Activated T-helper 1 cell treated with anti-CD3 and anti-CD28 coated beads, Interleukin-12 subunit alpha, Interleukin-12 subunit beta, Interleukin-2, Interleukin-4 antibody, amounts not matched to agents 30 ng/mL and 10 ng/mL and 1 ng/mL, durations not matched to agents 14 hours and 24 hours and 36 hours (primary cell): ENCODE results near the gene ROS1. TPM values are rescaled to one million over a fixed set of nuclear protein-coding genes. Genes with fewer than 3 reads are reported as not detected.

Experiments used
- DNase-seq: peaks from one replicate; pipeline ENCODE4 v3.0.0; 2021; ENCODE audit warnings: low spot score
- H3K27ac Mint-ChIP-seq: one replicate; pipeline ENCODE4 v1.8.0; 2021; ENCODE audit warnings: mild to moderate bottlenecking, mixed read lengths
- H3K27me3 Mint-ChIP-seq: one replicate; pipeline ENCODE4 v1.8.0; 2022; ENCODE audit warnings: mild to moderate bottlenecking, moderate library complexity, mixed read lengths; ENCODE audit not compliant: insufficient read depth
- H3K36me3 Mint-ChIP-seq: one replicate; pipeline ENCODE4 v1.8.0; 2021; ENCODE audit warnings: low read depth, mixed read lengths
- H3K4me1 Mint-ChIP-seq: one replicate; pipeline ENCODE4 v1.8.0; 2021; ENCODE audit warnings: low read depth, mixed read lengths
- H3K4me3 Mint-ChIP-seq: one replicate; pipeline ENCODE4 v1.8.0; 2021; ENCODE audit warnings: mild to moderate bottlenecking, moderate library complexity, mixed read lengths
- H3K9me3 Mint-ChIP-seq: one replicate; pipeline ENCODE4 v1.8.0; 2021; ENCODE audit warnings: mixed read lengths
- intact Hi-C: fragments of 100-400 bp; cut with micrococcal nuclease; formaldehyde crosslinking; loops from one replicate; pipeline ENCODE4 v1.15.1; 2024
- total RNA-seq: library from RNA; stranded (reverse); gene quantifications from 2 replicates; pipeline ENCODE4 v1.2.3, GENCODE V29; 2022

ROS1 gene
- total RNA-seq, 1 donor from 2014 or later = not detected

DNA sequence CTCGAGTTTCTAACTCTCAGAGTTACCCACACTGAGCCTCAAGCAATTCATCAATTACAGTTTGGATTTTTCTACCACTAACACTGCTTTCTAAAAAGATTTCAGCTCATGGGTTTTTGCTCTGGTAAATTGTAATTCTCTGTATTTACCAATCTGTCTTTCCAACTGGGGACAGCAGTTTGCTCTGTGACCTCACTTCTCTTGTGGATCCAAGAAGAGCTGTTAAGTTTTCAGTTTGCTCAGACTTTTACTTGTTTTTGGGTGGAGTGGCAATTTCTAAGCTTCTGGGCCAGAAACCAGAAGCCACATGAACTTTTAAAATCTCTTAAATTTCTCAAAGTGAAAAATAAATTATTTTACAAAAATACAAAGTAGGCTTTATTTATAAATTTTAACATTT, 74.2 kb downstream of the ROS1 start:
- H3K4me3 Mint-ChIP-seq = no peak overlapping the region
- no peaks in the 10 kb centered on the region for H3K36me3 Mint-ChIP-seq
- no peak for DNase-seq
- intact Hi-C loops = no loop called here
- no peak overlapping the region for H3K27ac Mint-ChIP-seq
- H3K9me3 Mint-ChIP-seq = no peaks in the 10 kb centered on the region
- H3K27me3 Mint-ChIP-seq = peaks cover 15% of the 10 kb centered on the region
- H3K4me1 Mint-ChIP-seq = no peaks in the 10 kb centered on the region

DNA sequence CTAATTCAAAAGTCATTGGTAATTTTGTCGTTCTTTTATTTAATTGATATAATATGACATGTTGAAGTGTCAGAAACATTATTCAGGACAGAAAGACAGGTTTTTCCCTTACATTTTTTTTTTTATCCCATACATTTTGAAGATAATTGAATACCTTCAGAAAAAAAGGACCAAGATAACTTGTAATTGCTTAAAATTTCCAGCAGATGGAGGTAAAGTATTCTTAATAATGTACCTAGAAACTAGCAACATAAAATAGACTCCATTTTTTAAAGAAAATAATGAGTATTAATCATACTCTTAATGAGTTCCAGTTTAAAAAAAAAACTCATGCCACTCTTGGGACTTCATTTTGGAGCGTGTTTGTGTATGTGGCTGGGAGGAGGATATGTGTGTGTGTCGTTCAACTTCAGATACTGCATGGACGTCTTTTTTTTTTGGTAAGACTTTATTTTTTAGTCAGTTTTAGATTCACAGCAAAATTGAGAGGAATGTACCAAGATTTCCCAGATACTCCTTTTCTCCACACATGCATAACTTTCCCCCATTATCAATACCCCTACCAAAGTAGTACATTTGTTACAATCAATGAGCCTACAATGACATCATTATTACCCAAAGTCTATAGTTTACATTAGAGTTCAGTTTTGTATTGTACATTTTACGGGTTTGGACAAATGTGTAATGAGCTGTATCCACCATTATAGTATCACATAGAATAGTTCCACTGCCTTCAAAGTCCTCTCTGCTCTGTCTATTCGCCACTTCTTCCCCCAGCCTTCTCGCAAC, 79.4 kb downstream of the ROS1 start:
- intact Hi-C loops = loop anchor here (1.0 to 10.0 kb wide), 3 partner anchors 209 to 488 kb away; no protein-coding TSS in a partner anchor
- H3K27ac Mint-ChIP-seq = no peak overlapping the region
- DNase-seq = no peak
- H3K4me1 Mint-ChIP-seq = no peaks in the 10 kb centered on the region
- no peaks in the 10 kb centered on the region for H3K36me3 Mint-ChIP-seq
- no peak overlapping the region for H3K4me3 Mint-ChIP-seq
- H3K27me3 Mint-ChIP-seq = peaks cover 15% of the 10 kb centered on the region
- H3K9me3 Mint-ChIP-seq = no peaks in the 10 kb centered on the region

GRCh38 chr6:117345292-117345610, 80.5 kb downstream of the ROS1 start:
- Mint-ChIP-seq H3K36me3 (no peaks in the 10 kb centered on the region), H3K27ac (no peak overlapping the region), H3K4me3 (no peak overlapping the region), H3K4me1 (no peaks in the 10 kb centered on the region), H3K27me3 (peaks cover 7% of the 10 kb centered on the region), H3K9me3 (no peaks in the 10 kb centered on the region)
- intact Hi-C loops = loop anchor here (10.0 kb wide), 1 partner anchor 490 kb away; no protein-coding TSS in a partner anchor
- no peak for DNase-seq

- intact Hi-C loops = loop anchor here (10.0 kb wide), 1 partner anchor 490 kb away; no protein-coding TSS in a partner anchor
- Mint-ChIP-seq H3K4me3 (no peak overlapping the region), H3K9me3 (no peaks in the 10 kb centered on the region), H3K27me3 (peaks cover 4% of the 10 kb centered on the region), H3K36me3 (no peaks in the 10 kb centered on the region), H3K4me1 (no peaks in the 10 kb centered on the region), H3K27ac (no peak overlapping the region)
- DNase-seq = no peak
Measured at GRCh38 chr6:117344444-117345291, 81.1 kb downstream of the ROS1 start.

GRCh38 chr6:117338567-117338966, 87.2 kb downstream of the ROS1 start:
- no peak for DNase-seq
- no peaks in the 10 kb centered on the region for H3K36me3 Mint-ChIP-seq
- peaks cover 2% of the 10 kb centered on the region for H3K27me3 Mint-ChIP-seq
- no peak overlapping the region for H3K4me3 Mint-ChIP-seq
- H3K4me1 Mint-ChIP-seq = no peaks in the 10 kb centered on the region
- H3K27ac Mint-ChIP-seq = no peak overlapping the region
- no peaks in the 10 kb centered on the region for H3K9me3 Mint-ChIP-seq
- intact Hi-C loops = no loop called here

DNA sequence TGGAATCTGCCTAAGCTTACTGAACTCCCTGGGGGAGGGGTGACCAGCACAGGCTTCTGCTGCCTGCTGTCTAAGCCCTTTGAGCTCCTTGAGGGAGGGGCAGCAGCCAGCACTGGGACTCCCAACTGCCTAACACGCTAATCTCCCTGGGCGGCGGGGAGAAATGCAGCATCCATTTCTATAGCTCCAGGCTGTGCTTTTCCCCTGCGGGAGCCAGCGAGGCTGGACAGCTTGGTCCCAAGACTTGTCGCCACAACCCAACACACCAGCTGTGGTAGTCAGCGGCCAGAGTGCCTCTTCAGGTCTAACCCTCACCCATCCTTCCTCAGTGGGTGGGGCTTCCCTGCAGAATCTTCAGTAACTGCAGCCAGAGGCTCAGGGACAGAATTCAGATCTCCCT, 95.8 kb downstream of the ROS1 start:
- H3K9me3 Mint-ChIP-seq = no peaks in the 10 kb centered on the region
- no peaks in the 10 kb centered on the region for H3K36me3 Mint-ChIP-seq
- H3K27ac Mint-ChIP-seq = no peak overlapping the region
- no peak overlapping the region for H3K4me3 Mint-ChIP-seq
- no peak for DNase-seq
- no peaks in the 10 kb centered on the region for H3K4me1 Mint-ChIP-seq
- no peaks in the 10 kb centered on the region for H3K27me3 Mint-ChIP-seq
- intact Hi-C loops = no loop called here

DNA sequence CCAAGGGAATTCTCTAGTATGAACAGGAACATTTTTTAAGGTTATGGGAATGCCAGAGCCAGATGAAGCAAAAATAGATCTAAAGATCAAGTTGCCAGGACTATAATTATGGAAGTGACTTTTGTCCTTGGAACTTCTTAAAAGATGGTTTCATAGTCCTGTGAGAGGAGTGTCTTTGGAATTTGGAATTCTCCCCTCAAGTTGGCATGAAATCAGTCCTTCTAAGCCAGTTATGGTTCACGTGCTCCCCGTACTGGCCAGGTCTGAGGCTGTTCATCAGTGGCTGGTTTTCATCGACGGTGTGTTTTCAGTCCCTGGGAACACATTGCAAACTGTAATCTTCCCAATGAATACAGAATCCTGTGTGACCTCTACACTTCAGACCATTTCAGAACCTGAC, 97.2 kb downstream of the ROS1 start:
- H3K27me3 Mint-ChIP-seq = no peaks in the 10 kb centered on the region
- H3K4me3 Mint-ChIP-seq = no peak overlapping the region
- H3K4me1 Mint-ChIP-seq = no peaks in the 10 kb centered on the region
- no peaks in the 10 kb centered on the region for H3K36me3 Mint-ChIP-seq
- DNase-seq = no peak
- H3K9me3 Mint-ChIP-seq = no peaks in the 10 kb centered on the region
- intact Hi-C loops = no loop called here
- H3K27ac Mint-ChIP-seq = no peak overlapping the region

GRCh38 chr6:117328005-117328389, 97.7 kb downstream of the ROS1 start:
- Mint-ChIP-seq H3K4me3 (no peak overlapping the region), H3K36me3 (no peaks in the 10 kb centered on the region), H3K4me1 (no peaks in the 10 kb centered on the region), H3K9me3 (no peaks in the 10 kb centered on the region), H3K27me3 (no peaks in the 10 kb centered on the region), H3K27ac (no peak overlapping the region)
- no peak for DNase-seq
- intact Hi-C loops = no loop called here

- Mint-ChIP-seq H3K27ac (no peak overlapping the region), H3K4me3 (no peak overlapping the region), H3K9me3 (no peaks in the 10 kb centered on the region), H3K4me1 (no peaks in the 10 kb centered on the region), H3K36me3 (no peaks in the 10 kb centered on the region), H3K27me3 (no peaks in the 10 kb centered on the region)
- intact Hi-C loops = no loop called here
- DNase-seq = no peak
Measured at GRCh38 chr6:117327149-117328004, 98.4 kb downstream of the ROS1 start.

DNA sequence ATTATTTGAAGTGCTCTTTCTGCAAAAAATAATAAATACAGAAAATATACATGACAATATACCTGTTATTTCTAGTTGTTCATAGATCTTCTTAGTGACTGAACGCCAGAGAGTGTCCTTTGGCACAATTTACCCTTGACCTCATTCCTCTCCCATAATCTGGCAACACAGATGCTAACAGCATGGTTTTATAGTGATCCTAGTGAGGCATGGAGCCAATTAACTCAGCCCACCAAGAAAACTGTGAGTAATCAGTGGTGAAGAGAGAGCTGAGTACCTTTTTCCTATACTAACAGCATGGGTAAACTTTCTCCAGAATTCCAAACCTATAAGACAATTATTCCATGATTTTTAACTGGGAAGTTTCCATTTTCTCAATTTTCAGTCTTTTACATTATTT, 99.3 kb downstream of the ROS1 start:
- Mint-ChIP-seq H3K27me3 (no peaks in the 10 kb centered on the region), H3K27ac (no peak overlapping the region)

DNA sequence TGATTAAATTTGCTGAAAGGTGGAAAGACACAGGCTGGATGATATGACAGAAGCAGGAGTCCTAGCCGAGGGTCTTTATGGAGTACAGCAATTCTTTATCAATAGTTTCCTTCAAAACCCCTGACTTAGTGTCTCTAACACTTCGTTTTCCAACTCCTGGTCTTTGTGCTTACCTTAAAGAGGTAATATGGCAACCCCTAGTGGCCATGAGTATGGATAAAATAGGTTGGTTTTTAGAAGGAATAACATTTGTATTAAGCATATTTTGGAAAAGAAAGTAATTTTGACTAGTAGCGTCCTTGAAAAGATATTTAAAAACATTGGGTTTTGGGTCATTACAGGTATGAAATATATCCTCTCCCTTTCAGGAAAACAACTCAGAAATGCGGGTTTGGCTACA, 108.5 kb downstream of the ROS1 start:
- no peak overlapping the region for H3K27ac Mint-ChIP-seq
- no peaks in the 10 kb centered on the region for H3K9me3 Mint-ChIP-seq
- H3K4me1 Mint-ChIP-seq = no peaks in the 10 kb centered on the region
- H3K36me3 Mint-ChIP-seq = no peaks in the 10 kb centered on the region
- H3K27me3 Mint-ChIP-seq = peaks cover 3% of the 10 kb centered on the region
- no peak overlapping the region for H3K4me3 Mint-ChIP-seq
- intact Hi-C loops = no loop called here
- no peak for DNase-seq

More for the DNA sequence above, 99.3 kb downstream of the ROS1 start:
- no peak for DNase-seq
- H3K9me3 Mint-ChIP-seq = no peaks in the 10 kb centered on the region
- intact Hi-C loops = no loop called here
- no peaks in the 10 kb centered on the region for H3K4me1 Mint-ChIP-seq
- H3K36me3 Mint-ChIP-seq = no peaks in the 10 kb centered on the region
- H3K4me3 Mint-ChIP-seq = no peak overlapping the region

- intact Hi-C loops = no loop called here
- Mint-ChIP-seq H3K4me1 (no peaks in the 10 kb centered on the region), H3K27ac (no peak overlapping the region), H3K9me3 (no peaks in the 10 kb centered on the region), H3K4me3 (no peak overlapping the region), H3K27me3 (no peaks in the 10 kb centered on the region), H3K36me3 (no peaks in the 10 kb centered on the region)
- no peak for DNase-seq
Measured at GRCh38 chr6:117311726-117312125, 114.0 kb downstream of the ROS1 start.

- H3K4me1 Mint-ChIP-seq = no peaks in the 10 kb centered on the region
- intact Hi-C loops = no loop called here
Measured at GRCh38 chr6:117311310-117311709, 114.4 kb downstream of the ROS1 start.

More at GRCh38 chr6:117311310-117311709, 114.4 kb downstream of the ROS1 start:
- Mint-ChIP-seq H3K9me3 (no peaks in the 10 kb centered on the region), H3K27ac (no peak overlapping the region), H3K36me3 (no peaks in the 10 kb centered on the region), H3K4me3 (no peak overlapping the region), H3K27me3 (no peaks in the 10 kb centered on the region)
- DNase-seq = no peak
